GM18868 (cell line): ENCODE results near the gene ZNF185.

Experiments
- ATAC-seq: cut with Tn5 transposase; IDR thresholded peaks from one replicate; pipeline ENCODE4 v1.9.1; 2021; ENCODE audit warnings: mild to moderate bottlenecking, moderate library complexity; ENCODE audit not compliant: unreplicated experiment

The ZNF185 gene

GRCh38 chrX:152895121-152895520 is 2.7 kb upstream of the ZNF185 start:
- no peak for ATAC-seq

- ATAC-seq, result no peak
Observed at GRCh38 chrX:152895724-152896420, 2.0 kb upstream of the ZNF185 start.

GRCh38 chrX:152896450-152896849 is 1.4 kb upstream of the ZNF185 start:
- no peak for ATAC-seq

GRCh38 chrX:152898442-152898841 is 575 bp downstream of the ZNF185 start:
- no peak for ATAC-seq

GRCh38 chrX:152899111-152899873 is 1.4 kb downstream of the ZNF185 start:
- no peak for ATAC-seq

GRCh38 chrX:152899874-152900719 is 2.2 kb downstream of the ZNF185 start:
- ATAC-seq, result no peak

GRCh38 chrX:152900937-152901445 is 3.1 kb downstream of the ZNF185 start:
- ATAC-seq, result no peak

- ATAC-seq, result no peak
Observed at GRCh38 chrX:152901816-152902501, 4.1 kb downstream of the ZNF185 start.

- no peak for ATAC-seq
Observed at GRCh38 chrX:152902502-152902820, 4.6 kb downstream of the ZNF185 start.

GRCh38 chrX:152903589-152903988 is 5.7 kb downstream of the ZNF185 start:
- no peak for ATAC-seq

- ATAC-seq, result no peak
Observed at GRCh38 chrX:152904151-152905080, 6.5 kb downstream of the ZNF185 start.

- no peak for ATAC-seq
Observed at GRCh38 chrX:152905081-152905420, 7.2 kb downstream of the ZNF185 start.

- ATAC-seq, result no peak
Observed at GRCh38 chrX:152907084-152907651, 9.3 kb downstream of the ZNF185 start.

- ATAC-seq, result no peak
Observed at GRCh38 chrX:152908486-152908885, 10.6 kb downstream of the ZNF185 start.

GRCh38 chrX:152910018-152910417 is 12.2 kb downstream of the ZNF185 start:
- peak; percentile 83 for ATAC-seq

GRCh38 chrX:152912106-152912505 is 14.2 kb downstream of the ZNF185 start:
- ATAC-seq, result peak; percentile 36

GRCh38 chrX:152912641-152913040 is 14.8 kb downstream of the ZNF185 start:
- no peak for ATAC-seq

GRCh38 chrX:152913346-152913745 is 15.5 kb downstream of the ZNF185 start:
- ATAC-seq, result no peak

GRCh38 chrX:152913910-152914309 is 16.0 kb downstream of the ZNF185 start:
- no peak for ATAC-seq
